ENCODE measurements around the gene EFNA2.
"Not testable (repeated sequence)": the region's sequence is repeated elsewhere in the genome, so short reads cannot be mapped to it uniquely, and the experiment has no call there.

The EFNA2 gene

GRCh38 chr19:1285737-1286360 is at the start of gene EFNA2:
Gene EFNA2, plus strand, starts transcription at chr19:1285873. Its CDS starts 296 bp downstream, at chr19:1286169.
- no peak for DNase-seq (ENCODE audit: low read depth, low spot score)

DNA sequence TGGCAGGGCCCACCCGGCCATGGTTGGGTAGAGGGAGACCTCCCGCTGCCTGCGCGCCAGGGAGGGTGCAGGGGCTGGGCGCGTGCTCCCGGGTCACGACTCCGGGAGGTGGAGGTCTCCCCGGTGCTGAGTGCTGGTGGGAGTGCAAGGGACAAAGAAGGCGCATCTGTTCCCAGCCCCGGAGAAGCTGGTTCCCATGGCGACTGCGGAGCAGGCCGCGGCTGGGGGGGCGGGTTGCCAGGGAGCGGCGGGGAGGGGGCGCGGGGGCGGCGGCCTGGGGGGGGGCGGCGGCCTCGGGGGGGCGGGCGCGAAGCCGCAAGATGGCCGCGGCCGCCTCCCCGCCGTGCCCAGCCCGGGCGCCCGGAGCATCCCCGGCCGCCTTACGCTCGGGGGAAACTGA is 49.1 kb upstream of the EFNA2 start:
- no peak for DNase-seq (ENCODE audit: low read depth, low spot score)

- no peak for DNase-seq (ENCODE audit: low read depth, low spot score)
Measured at GRCh38 chr19:1237027-1237659, 48.5 kb upstream of the EFNA2 start.

DNA sequence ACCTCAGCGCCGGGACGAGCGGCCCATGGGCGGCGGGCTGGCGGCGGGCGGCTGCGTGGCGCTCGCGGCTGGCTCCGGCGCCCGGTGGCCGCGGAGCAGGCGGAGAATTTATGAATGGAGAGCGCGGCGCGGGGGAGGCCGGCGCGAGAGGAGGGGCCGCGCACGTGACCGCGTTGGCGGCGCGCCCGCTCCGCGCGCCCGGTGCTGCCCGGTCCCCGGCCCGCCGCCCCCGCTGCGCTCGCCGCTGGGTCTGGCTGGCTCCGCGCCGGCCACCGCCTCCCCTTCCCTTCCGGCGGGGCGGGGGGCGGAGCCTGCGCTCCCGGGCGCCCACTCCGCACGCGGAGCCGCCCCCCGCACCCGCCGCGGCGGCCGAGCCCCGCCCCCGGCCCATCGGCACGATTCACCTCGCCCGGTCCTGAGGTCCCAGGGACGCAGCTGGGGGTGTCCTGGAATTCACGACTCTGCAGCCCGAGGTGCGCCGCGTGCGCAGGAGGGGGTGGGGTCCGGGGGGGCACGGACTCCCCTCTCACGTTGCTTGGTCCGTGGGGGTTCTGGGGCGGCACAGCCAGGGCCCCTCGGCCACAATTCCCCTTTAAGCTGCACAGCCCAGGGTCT is 47.8 kb upstream of the EFNA2 start, which contains the start of gene CBARP:
Gene CBARP (minus strand): TSS at position 252 of the 615 bp plus-strand sequence. CDS start 1,905 bp downstream, outside the sequence.
- DNase-seq (ENCODE audit: low read depth, low spot score), result no peak

DNA sequence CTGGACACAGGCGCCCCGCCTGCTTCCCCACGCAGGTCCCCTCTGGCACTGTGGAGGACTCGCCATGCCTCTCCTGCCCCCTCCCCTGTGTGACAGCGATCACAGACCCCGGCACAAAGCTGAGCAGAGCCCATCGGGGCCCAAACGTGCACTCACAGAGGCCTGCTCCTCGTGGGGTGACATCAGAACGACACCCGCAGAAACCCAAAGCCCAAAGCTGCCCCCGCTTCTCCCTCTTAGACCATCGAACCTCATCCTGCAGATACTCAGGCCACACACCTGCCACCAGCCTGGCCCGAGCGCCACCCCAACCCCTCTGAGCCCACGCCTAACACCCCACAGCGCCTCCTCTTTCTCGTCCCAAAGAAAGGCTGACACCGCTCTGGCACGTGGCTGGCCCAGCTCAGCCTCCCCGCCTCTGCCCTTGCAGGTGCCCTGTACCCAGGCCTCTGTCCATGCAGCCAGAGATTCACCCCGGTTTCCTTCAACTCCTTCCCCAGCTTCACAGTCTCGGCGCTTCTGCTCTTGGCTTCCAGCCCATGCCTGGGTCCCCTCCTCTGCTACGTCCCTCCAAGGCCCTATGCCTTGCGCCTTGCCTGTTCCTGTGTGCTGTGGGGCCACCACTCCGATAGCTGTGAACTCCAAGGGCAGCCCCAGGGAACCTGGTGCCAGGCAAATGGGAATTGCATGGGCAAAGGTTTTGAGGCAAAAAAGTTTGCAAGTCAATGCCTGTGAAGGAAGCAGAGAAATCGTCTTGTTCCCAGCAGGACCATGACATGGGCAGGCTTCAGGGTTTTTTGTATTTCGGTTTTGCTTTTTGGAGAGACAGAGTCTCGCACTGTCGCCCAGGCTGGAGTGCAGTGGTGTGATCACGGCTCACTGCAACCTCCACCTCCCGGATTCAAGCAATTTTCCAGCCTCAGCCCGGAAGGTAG is 47.0 kb upstream of the EFNA2 start:
- DNase-seq (ENCODE audit: low read depth, low spot score), result no peak

DNA sequence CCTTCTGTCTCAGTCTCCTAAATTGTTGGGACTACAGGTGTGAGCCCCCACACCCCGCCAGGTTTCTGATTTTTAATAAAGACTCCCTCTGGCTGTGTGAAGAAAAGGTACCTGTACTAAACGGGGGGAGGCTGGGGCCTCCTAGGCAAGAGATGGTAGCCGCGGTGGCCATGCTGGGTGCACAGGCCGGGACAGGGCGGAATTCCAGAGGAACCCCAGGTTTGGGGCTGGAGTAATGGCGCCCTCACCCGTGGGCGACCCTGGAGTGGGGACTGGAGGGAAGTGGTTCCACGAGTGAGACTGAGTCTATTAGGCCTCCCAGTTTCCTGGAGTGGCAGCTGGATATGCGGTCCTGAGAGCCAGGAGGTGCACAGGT is 46.3 kb upstream of the EFNA2 start:
- no peak for DNase-seq (ENCODE audit: low read depth, low spot score)

DNA sequence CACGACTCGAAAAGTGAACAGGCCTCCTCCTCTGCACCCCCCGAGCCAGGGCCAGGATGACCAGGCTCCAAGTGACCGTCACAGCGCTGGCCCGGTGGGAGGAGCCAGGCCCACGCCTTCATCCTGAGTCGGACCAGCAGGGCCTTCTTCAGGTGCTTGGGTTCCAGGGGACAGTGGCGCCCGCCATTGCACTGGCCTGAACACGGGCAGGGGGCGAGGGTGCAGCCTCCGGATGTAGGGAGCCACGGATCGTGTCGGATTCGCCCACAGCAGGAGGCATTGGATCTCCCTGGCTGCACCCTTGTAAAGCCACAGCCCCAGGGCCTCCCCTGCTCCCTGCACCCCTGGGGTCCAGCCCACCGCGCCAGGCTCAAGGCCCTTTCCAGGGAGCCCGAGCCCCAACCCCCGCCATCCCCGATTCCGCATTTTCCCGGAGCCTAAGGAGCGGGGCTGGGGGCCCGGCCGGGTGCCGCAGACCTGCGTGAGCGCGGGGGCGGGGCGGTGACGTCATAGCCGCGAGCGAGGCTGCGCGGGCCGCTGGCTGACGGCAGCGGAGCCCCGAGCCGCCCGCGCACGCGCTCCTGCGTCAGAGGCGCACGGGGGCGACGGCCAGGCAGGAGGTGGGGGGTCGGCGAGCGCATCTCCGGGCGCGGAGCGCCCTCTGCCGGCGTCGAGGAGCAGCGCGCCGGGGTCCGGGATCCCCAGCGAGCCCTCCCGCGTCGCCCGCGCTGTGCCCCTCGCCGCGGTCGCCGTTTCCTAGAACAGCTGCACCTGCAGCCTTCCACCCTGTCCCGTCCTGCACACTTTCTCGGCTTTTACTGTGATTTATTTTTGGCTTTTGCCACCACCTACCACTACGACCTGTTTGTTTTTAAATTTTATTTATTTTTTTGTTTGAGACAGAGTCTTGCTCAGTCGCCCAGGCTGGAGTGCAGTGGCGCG is 45.6 kb upstream of the EFNA2 start:
- peak; percentile 85 for DNase-seq (ENCODE audit: low read depth, low spot score)

- DNase-seq (ENCODE audit: low read depth, low spot score), result no peak
Measured at GRCh38 chr19:1240925-1241324, 44.7 kb upstream of the EFNA2 start.

GRCh38 chr19:1241417-1242095 is 44.1 kb upstream of the EFNA2 start, which contains the start of gene ATP5F1D:
Gene ATP5F1D, plus strand, starts transcription at chr19:1241751. Its CDS starts 100 bp downstream, at chr19:1241851.
- peak; percentile 77 for DNase-seq (ENCODE audit: low read depth, low spot score)

- DNase-seq (ENCODE audit: low read depth, low spot score), result no peak
Measured at GRCh38 chr19:1243768-1244692, 41.6 kb upstream of the EFNA2 start.

DNA sequence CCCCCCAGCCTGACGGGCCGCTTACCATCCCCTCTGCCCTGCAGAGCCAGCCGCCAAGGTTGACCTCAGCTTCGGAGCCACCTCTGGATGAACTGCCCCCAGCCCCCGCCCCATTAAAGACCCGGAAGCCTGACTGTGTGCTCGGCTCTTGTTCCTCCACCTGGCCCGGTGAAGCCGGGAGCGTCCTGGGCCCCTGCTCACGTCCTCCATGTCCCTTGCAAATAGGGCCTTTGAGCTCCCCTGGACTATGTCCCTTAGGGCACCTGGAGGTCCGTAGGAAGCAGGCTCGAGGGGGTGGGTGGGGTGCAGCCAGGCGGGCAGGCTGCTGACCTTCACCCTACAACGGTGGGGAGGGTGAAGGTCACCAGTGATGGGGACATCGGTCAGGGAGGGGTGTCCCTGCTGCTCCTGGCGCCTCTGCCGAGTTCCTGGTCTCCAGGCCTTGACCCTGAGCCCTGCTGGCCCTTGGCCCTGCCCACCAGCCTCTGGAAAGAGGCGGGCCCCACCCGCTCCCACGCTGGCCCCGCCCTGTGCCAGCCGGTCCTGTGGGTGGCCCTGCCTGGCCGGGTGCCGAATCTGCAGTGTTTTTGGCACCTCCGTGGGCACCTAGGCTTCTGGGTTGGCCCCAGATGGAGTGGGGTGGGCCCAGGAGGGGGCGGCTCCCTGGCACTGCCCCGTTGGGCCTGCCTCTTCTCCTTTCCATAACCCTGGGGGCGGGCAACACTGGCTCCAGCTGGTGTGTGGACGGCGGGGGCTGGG is 40.8 kb upstream of the EFNA2 start:
- no peak for DNase-seq (ENCODE audit: low read depth, low spot score)

DNA sequence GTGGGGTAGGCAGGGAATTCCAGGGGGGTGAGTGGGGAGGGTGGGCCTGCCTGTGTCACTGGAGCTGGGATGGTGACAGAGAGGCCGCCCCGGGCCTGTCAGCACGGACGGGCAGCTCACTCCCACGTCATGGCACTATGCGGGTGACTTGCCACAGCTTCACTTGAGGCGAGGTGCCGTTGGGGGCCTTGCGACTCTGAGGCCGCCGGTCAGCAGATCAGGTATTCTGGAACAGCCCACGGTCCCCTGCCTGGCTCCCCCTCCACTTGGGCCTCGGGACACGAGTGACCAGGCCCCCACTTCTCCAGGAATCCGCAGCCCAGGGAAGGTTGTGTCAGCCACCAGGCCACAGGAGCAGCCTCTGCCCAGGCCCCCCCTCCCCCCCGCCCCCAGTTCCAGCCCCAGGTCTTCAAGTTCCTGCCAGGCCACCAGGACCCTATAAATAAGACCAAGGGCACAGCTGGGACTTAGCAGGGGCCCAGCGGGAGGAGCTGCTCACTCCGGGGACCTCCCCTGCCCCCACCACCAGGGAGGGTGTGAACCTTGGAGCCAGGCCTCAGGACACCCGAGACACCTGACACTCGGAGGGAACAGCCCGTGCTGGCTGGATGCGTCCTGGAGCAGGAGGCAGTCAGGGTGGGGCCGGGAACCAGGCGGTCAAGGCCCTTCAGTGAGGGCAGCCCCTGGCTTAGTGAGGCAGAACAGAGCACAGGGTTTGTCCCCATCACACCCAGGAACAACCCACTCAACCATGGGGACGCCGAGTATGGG is 40.0 kb upstream of the EFNA2 start:
- no peak for DNase-seq (ENCODE audit: low read depth, low spot score)

GRCh38 chr19:1246265-1247087 is 39.2 kb upstream of the EFNA2 start:
- DNase-seq (ENCODE audit: low read depth, low spot score), result not testable (repeated sequence)

GRCh38 chr19:1247748-1248138 is 37.9 kb upstream of the EFNA2 start:
- no peak for DNase-seq (ENCODE audit: low read depth, low spot score)

DNA sequence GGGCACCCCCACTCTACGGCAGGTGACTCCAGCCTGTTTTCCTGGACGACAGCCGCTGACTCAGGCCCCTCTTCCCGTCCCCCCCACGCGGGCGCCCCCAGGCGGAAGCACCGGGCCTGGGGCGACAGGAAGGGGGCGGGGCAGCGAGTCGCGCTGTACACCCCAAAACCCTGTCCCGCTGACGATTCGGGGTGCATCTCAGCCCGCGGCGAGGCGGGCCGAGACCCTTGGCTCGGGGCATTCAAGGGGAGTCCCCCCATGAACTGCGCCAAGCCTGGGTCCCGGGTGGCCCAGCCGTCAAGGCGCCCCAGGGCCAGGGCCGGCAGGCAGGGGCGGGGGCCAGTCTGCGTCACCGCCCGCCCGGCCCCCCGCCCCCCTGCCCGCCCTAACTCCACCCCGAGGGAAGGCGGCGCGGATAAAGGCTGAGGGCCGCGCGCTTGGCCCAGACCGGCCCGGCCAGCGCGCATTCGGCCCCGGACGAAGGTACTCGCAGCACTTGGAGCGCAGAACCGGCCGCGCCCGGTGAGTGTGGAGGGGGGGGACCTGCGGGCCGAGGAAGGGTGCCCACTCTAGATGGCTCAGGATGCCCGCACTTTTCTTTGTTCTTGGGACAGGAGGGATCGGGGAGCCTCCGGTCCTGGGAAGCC is 37.4 kb upstream of the EFNA2 start, which contains the start of gene MIDN:
Gene MIDN (plus strand): TSS at position 445 of the 647 bp plus-strand sequence. CDS start 1,714 bp downstream, outside the sequence.
- DNase-seq (ENCODE audit: low read depth, low spot score), result no peak

DNA sequence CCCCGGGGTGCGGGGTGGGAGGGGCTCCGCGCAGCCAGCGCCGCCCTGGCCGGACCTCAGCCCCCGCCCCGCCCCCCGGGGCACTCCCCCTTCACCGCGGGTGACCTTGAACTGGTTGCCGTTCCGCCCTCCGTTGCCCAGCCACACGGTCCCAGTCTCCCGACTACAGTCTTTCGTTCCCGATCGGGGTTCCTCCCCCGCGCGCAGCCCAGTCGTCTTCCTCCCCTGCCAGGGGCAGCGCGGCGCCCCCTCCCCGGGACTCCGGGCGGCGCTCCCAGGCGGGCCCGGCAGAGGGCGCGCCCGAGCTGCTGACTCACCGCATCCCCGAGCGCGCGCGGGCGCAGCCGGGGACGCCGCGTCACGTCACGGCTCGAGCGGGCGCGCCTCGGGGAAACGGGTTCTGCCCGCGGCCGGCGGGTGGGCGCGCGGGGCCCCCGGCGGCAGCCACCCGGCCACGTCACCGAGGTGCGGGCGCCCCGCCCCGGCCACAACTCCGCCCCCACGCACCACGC is 36.8 kb upstream of the EFNA2 start:
- DNase-seq (ENCODE audit: low read depth, low spot score), result no peak

Data from activated naive CD8-positive, alpha-beta T cell treated with anti-CD3 and anti-CD28 coated beads, Interleukin-2, amount 50 U/mL, for 16 hours (primary cell).